Fibroblast of pulmonary artery (primary cell): ENCODE measurements around the gene DNAH9.

ENCODE experiments used
- DNase-seq: peaks from one replicate; pipeline ENCODE4 v3.0.0-alpha.2; 2010; ENCODE audit warnings: low read depth
- H3K4me3 ChIP-seq: replicated peaks from 2 replicates; pipeline ENCODE4 v1.5.1; 2011; ENCODE audit warnings: low read depth, mild to moderate bottlenecking, control low read depth, low read length, moderate library complexity
- CTCF ChIP-seq: IDR thresholded peaks from 2 replicates; pipeline ENCODE4 v1.5.1; 2011; ENCODE audit warnings: mild to moderate bottlenecking, control low read depth, low read length, inconsistent platforms; ENCODE audit errors: missing control alignments

DNAH9 gene

GRCh38 chr17:11848330-11848729 is 250.1 kb downstream of the DNAH9 start:
- DNase-seq: no peak
- H3K4me3 ChIP-seq: no peak overlapping the region
- no peak for TF ChIP-seq CTCF

GRCh38 chr17:11852231-11852630 is 254.0 kb downstream of the DNAH9 start:
- TF ChIP-seq CTCF: no peak
- no peak for DNase-seq
- H3K4me3 ChIP-seq: no peak overlapping the region

GRCh38 chr17:11852912-11853311 is 254.6 kb downstream of the DNAH9 start:
- H3K4me3 ChIP-seq: no peak overlapping the region
- no peak for DNase-seq
- no peak for TF ChIP-seq CTCF

- DNase-seq: no peak
- no peak overlapping the region for H3K4me3 ChIP-seq
- no peak for TF ChIP-seq CTCF
These were observed 255.3 kb downstream of the DNAH9 start for GRCh38 chr17:11853321-11854151.

- TF ChIP-seq CTCF: no peak
- H3K4me3 ChIP-seq: no peak overlapping the region
- no peak for DNase-seq
These were observed 257.0 kb downstream of the DNAH9 start for GRCh38 chr17:11855306-11855705.

GRCh38 chr17:11857006-11857405 is 258.7 kb downstream of the DNAH9 start:
- no peak for TF ChIP-seq CTCF

More at GRCh38 chr17:11857006-11857405, 258.7 kb downstream of the DNAH9 start:
- H3K4me3 ChIP-seq: no peak overlapping the region
- no peak for DNase-seq
